ENCODE measurements around the gene CCDC85C. TPM values are rescaled to one million over a fixed set of nuclear protein-coding genes. Genes with fewer than 3 reads are reported as not detected.

Gene CCDC85C
- total RNA-seq, 5 donors from 2014 or later (not counting 1 experiment from before 2014, with no cell fraction given): 6.6 to 12.0 (median 9.1) TPM

GRCh38 chr14:99604278-99604765 lies 315 bp upstream of the CCDC85C start:
- no peaks in the 10 kb centered on the region for H3K9me3 Mint-ChIP-seq
- ChIA-PET CTCF (interaction anchor here in 1 of 2 donors (0.9 to 1.7 kb wide), 2 partner anchors 123 kb away, joined by 3 read pairs; partner anchors contain the start of genes CCNK and SETD3), POLR2A (interaction anchor here (0.6 to 1.1 kb wide), 2 partner anchors 123 to 554 kb away, joined by 3 to 5 read pairs; partner anchors contain the start of genes CCNK (in 1 of the 2) and SETD3 (in 1 of the 2))

GRCh38 chr14:99602788-99603415 lies 1.1 kb downstream of the CCDC85C start:
- Histone ChIP-seq H3K4me1 (ENCODE audit: control insufficient read depth in 1 of 2, extremely low read depth in 1 of 2, insufficient read depth in 2 of 2, low read length in 2 of 2) (peaks cover 2 to 27% of the 10 kb centered on the region in 2 experiments), H3K9me3 (no peaks in the 10 kb centered on the region), H3K36me3 (ENCODE audit: control insufficient read depth in 2 of 2, extremely low read depth in 1 of 2, insufficient read depth in 1 of 2, low read length in 1 of 2) (no peaks in the 10 kb centered on the region), H3K4me3 (ENCODE audit: control insufficient read depth in 1 of 2, extremely low read depth in 1 of 2, low read length in 1 of 2) (no peak overlapping the region), H3K27me3 (replicated peaks in 1 of 2; ENCODE audit: control insufficient read depth in 2 of 2, extremely low read depth in 1 of 2, insufficient read depth in 2 of 2, low read length in 1 of 2) (peaks cover 0 to 2% of the 10 kb centered on the region in 2 experiments), H3K27ac (ENCODE audit: low read length) (no peak overlapping the region)
- peaks cover 34 to 46% (median 36%) of the 10 kb centered on the region in 3 donors for H3K4me1 Mint-ChIP-seq
- ChIA-PET POLR2A (interaction anchor here in 1 of 2 donors (1.1 kb wide), 1 partner anchor 122 kb away, joined by 5 read pairs; the partner anchor contains the start of genes CCNK and SETD3), CTCF (interaction anchor here in 1 of 2 donors (0.9 kb wide), 1 partner anchor 122 kb away, joined by 3 read pairs; the partner anchor contains the start of genes CCNK and SETD3)
- no peak for ATAC-seq (replicated peaks in 1 of 4)
- no peaks in the 10 kb centered on the region for H3K27me3 Mint-ChIP-seq
- WGBS (ENCODE audit: insufficient coverage): 54% methylated on average over 53 of the region's 53 CpGs
- H3K27ac Mint-ChIP-seq: no peak overlapping the region
- H3K36me3 Mint-ChIP-seq: no peaks in the 10 kb centered on the region
- no peaks in the 10 kb centered on the region for H3K9me3 Mint-ChIP-seq
- DNase-seq: peak in 1 of 35 experiments; percentile 14
- H3K4me3 Mint-ChIP-seq: peak overlapping the region; percentile 67 to 77 (median 70)

More at GRCh38 chr14:99604278-99604765, 315 bp upstream of the CCDC85C start:
- peak overlapping the region; percentile 81 for H3K27ac ChIP-seq (ENCODE audit: low read length)
- peaks cover 0 to 2% of the 10 kb centered on the region in 2 experiments for H3K27me3 ChIP-seq (replicated peaks in 1 of 2; ENCODE audit: control insufficient read depth in 2 of 2, extremely low read depth in 1 of 2, insufficient read depth in 2 of 2, low read length in 1 of 2)
- no peaks in the 10 kb centered on the region for H3K36me3 ChIP-seq (ENCODE audit: control insufficient read depth in 2 of 2, extremely low read depth in 1 of 2, insufficient read depth in 1 of 2, low read length in 1 of 2)
- H3K4me1 Mint-ChIP-seq: peaks cover 36 to 43% (median 36%) of the 10 kb centered on the region in 3 donors
- H3K9me3 ChIP-seq: no peaks in the 10 kb centered on the region
- H3K4me3 Mint-ChIP-seq: peak overlapping the region; percentile 82 to 90 (median 86)
- H3K27ac Mint-ChIP-seq: peak overlapping the region; percentile 85 to 90
- H3K36me3 Mint-ChIP-seq: no peaks in the 10 kb centered on the region
- DNase-seq (peak; percentile 80 to 97 (median 91)), ATAC-seq (replicated peaks in 1 of 4) (peak; percentile 90 to 94 (median 92))
- H3K4me1 ChIP-seq (ENCODE audit: control insufficient read depth in 1 of 2, extremely low read depth in 1 of 2, insufficient read depth in 2 of 2, low read length in 2 of 2): peaks cover 2 to 31% of the 10 kb centered on the region in 2 experiments
- H3K4me3 ChIP-seq (ENCODE audit: control insufficient read depth in 1 of 2, extremely low read depth in 1 of 2, low read length in 1 of 2): peak overlapping the region; percentile 79 to 88
- no peaks in the 10 kb centered on the region for H3K27me3 Mint-ChIP-seq
- under 1% methylated on average over 46 of the region's 65 CpGs for WGBS (ENCODE audit: insufficient coverage)

GRCh38 chr14:99602054-99602787 lies 1.8 kb downstream of the CCDC85C start:
- POLR2A ChIA-PET: no interaction called here

GRCh38 chr14:99601361-99601831 lies 2.6 kb downstream of the CCDC85C start:
- Histone ChIP-seq H3K4me3 (ENCODE audit: control insufficient read depth in 1 of 2, extremely low read depth in 1 of 2, low read length in 1 of 2) (no peak overlapping the region), H3K36me3 (ENCODE audit: control insufficient read depth in 2 of 2, extremely low read depth in 1 of 2, insufficient read depth in 1 of 2, low read length in 1 of 2) (no peaks in the 10 kb centered on the region), H3K27ac (ENCODE audit: low read length) (no peak overlapping the region), H3K27me3 (replicated peaks in 1 of 2; ENCODE audit: control insufficient read depth in 2 of 2, extremely low read depth in 1 of 2, insufficient read depth in 2 of 2, low read length in 1 of 2) (peaks cover 0 to 2% of the 10 kb centered on the region in 2 experiments), H3K4me1 (ENCODE audit: control insufficient read depth in 1 of 2, extremely low read depth in 1 of 2, insufficient read depth in 2 of 2, low read length in 2 of 2) (peaks cover 2 to 27% of the 10 kb centered on the region in 2 experiments), H3K9me3 (no peaks in the 10 kb centered on the region)
- H3K27me3 Mint-ChIP-seq: no peaks in the 10 kb centered on the region
- no peak for DNase-seq
- no peaks in the 10 kb centered on the region for H3K9me3 Mint-ChIP-seq
- no peak for ATAC-seq (replicated peaks in 1 of 4)
- H3K4me1 Mint-ChIP-seq: peaks cover 33 to 46% (median 42%) of the 10 kb centered on the region in 3 donors
- peak overlapping the region; percentile 67 to 77 (median 70) for H3K4me3 Mint-ChIP-seq
- peak overlapping the region in 1 of 2 donors; percentile 57 for H3K27ac Mint-ChIP-seq
- ChIA-PET POLR2A (interaction anchor here in 1 of 2 donors (0.6 kb wide), 1 partner anchor 89 kb away, joined by 5 read pairs; no protein-coding TSS in a partner anchor), CTCF (no interaction called here)
- no peaks in the 10 kb centered on the region for H3K36me3 Mint-ChIP-seq
- 77% methylated on average over 5 of the region's 8 CpGs for WGBS (ENCODE audit: insufficient coverage)

More at GRCh38 chr14:99602054-99602787, 1.8 kb downstream of the CCDC85C start:
- Histone ChIP-seq H3K4me1 (ENCODE audit: control insufficient read depth in 1 of 2, extremely low read depth in 1 of 2, insufficient read depth in 2 of 2, low read length in 2 of 2) (peaks cover 2 to 27% of the 10 kb centered on the region in 2 experiments), H3K36me3 (ENCODE audit: control insufficient read depth in 2 of 2, extremely low read depth in 1 of 2, insufficient read depth in 1 of 2, low read length in 1 of 2) (no peaks in the 10 kb centered on the region), H3K4me3 (ENCODE audit: control insufficient read depth in 1 of 2, extremely low read depth in 1 of 2, low read length in 1 of 2) (no peak overlapping the region), H3K9me3 (no peaks in the 10 kb centered on the region), H3K27me3 (replicated peaks in 1 of 2; ENCODE audit: control insufficient read depth in 2 of 2, extremely low read depth in 1 of 2, insufficient read depth in 2 of 2, low read length in 1 of 2) (peaks cover 0 to 2% of the 10 kb centered on the region in 2 experiments), H3K27ac (ENCODE audit: low read length) (no peak overlapping the region)
- ATAC-seq (replicated peaks in 1 of 4): no peak
- Mint-ChIP-seq H3K36me3 (no peaks in the 10 kb centered on the region), H3K27ac (peak overlapping the region in 1 of 2 donors; percentile 57), H3K4me1 (peaks cover 34 to 50% (median 42%) of the 10 kb centered on the region in 3 donors), H3K27me3 (no peaks in the 10 kb centered on the region), H3K4me3 (peak overlapping the region; percentile 67 to 77 (median 70)), H3K9me3 (no peaks in the 10 kb centered on the region)
- CTCF ChIA-PET: no interaction called here
- WGBS (ENCODE audit: insufficient coverage): 71% methylated on average over 16 of the region's 18 CpGs
- DNase-seq: no peak

- no peaks in the 10 kb centered on the region for H3K9me3 ChIP-seq
- no peaks in the 10 kb centered on the region for H3K36me3 ChIP-seq (ENCODE audit: control insufficient read depth in 2 of 2, extremely low read depth in 1 of 2, insufficient read depth in 1 of 2, low read length in 1 of 2)
- no peak overlapping the region for H3K4me3 Mint-ChIP-seq
- peaks cover 0 to 22% of the 10 kb centered on the region in 2 experiments for H3K4me1 ChIP-seq (ENCODE audit: control insufficient read depth in 1 of 2, extremely low read depth in 1 of 2, insufficient read depth in 2 of 2, low read length in 2 of 2)
- H3K36me3 Mint-ChIP-seq: no peaks in the 10 kb centered on the region
- peak overlapping the region; percentile 39 to 57 for H3K27ac Mint-ChIP-seq
- no peak overlapping the region for H3K4me3 ChIP-seq (ENCODE audit: control insufficient read depth in 1 of 2, extremely low read depth in 1 of 2, low read length in 1 of 2)
- H3K27me3 ChIP-seq (replicated peaks in 1 of 2; ENCODE audit: control insufficient read depth in 2 of 2, extremely low read depth in 1 of 2, insufficient read depth in 2 of 2, low read length in 1 of 2): peaks cover 0 to 2% of the 10 kb centered on the region in 2 experiments
- DNase-seq: no peak
- 88% methylated on average over 2 of the region's 3 CpGs for WGBS (ENCODE audit: insufficient coverage)
- H3K27me3 Mint-ChIP-seq: no peaks in the 10 kb centered on the region
- ChIA-PET POLR2A (no interaction called here), CTCF (interaction anchor here in 1 of 2 donors (0.6 kb wide), 1 partner anchor 11 kb away, joined by 3 read pairs; no protein-coding TSS in a partner anchor)
- no peak overlapping the region for H3K27ac ChIP-seq (ENCODE audit: low read length)
- H3K9me3 Mint-ChIP-seq: no peaks in the 10 kb centered on the region
- no peak for ATAC-seq (replicated peaks in 1 of 4)
- peaks cover 32 to 46% (median 37%) of the 10 kb centered on the region in 3 donors for H3K4me1 Mint-ChIP-seq
These were observed 3.6 kb downstream of the CCDC85C start for GRCh38 chr14:99600232-99600888.
